ENCODE results near the gene SPOCK3.

- TF ChIP-seq CTCF (IDR thresholded peaks at IDR 0.05) (no peak), POLR2A (IDR thresholded peaks at IDR 0.05) (no peak)
These were observed 498.7 kb downstream of the SPOCK3 start for GRCh38 chr4:166735553-166735952.
